Stimulated activated CD4-positive, alpha-beta T cell treated with anti-CD3 and anti-CD28 coated beads, Interleukin-15, amount 100 ng/mL, for 48 hours (primary cell): ENCODE data around the gene SLX4IP.
"Not testable (repeated sequence)": the region's sequence is repeated elsewhere in the genome, so short reads cannot be mapped to it uniquely, and the experiment has no call there.

ENCODE experiments used
- DNase-seq, 2 donors: peaks; one replicate each; pipeline ENCODE4 v3.0.0-alpha.2; 2020; ENCODE audit warnings: low read depth in 2 of 2

SLX4IP gene

GRCh38 chr20:10573951-10574339 lies 138.8 kb downstream of the SLX4IP start:
- no peak for DNase-seq

- DNase-seq = no peak
Measured at GRCh38 chr20:10576411-10577090, 141.4 kb downstream of the SLX4IP start.

GRCh38 chr20:10577648-10578047 lies 142.5 kb downstream of the SLX4IP start:
- DNase-seq = no peak

- no peak for DNase-seq
Measured at GRCh38 chr20:10578607-10579006, 143.5 kb downstream of the SLX4IP start.

- DNase-seq = no peak
Measured at GRCh38 chr20:10579942-10580341, 144.8 kb downstream of the SLX4IP start.

- no peak for DNase-seq
Measured at GRCh38 chr20:10580700-10581099, 145.6 kb downstream of the SLX4IP start.

GRCh38 chr20:10581823-10582222 lies 146.7 kb downstream of the SLX4IP start:
- DNase-seq = no peak

GRCh38 chr20:10584371-10584770 lies 149.3 kb downstream of the SLX4IP start:
- no peak for DNase-seq

- DNase-seq = no peak
Measured at GRCh38 chr20:10585308-10585707, 150.2 kb downstream of the SLX4IP start.

- DNase-seq = no peak
Measured at GRCh38 chr20:10586296-10586695, 151.2 kb downstream of the SLX4IP start.

- DNase-seq = not testable (repeated sequence)
Measured at GRCh38 chr20:10590446-10590845, 155.3 kb downstream of the SLX4IP start.

- no peak for DNase-seq
Measured at GRCh38 chr20:10590950-10591671, 156.0 kb downstream of the SLX4IP start.

GRCh38 chr20:10591946-10592521 lies 156.9 kb downstream of the SLX4IP start:
- DNase-seq = no peak

- no peak for DNase-seq
Measured at GRCh38 chr20:10594296-10594868, 159.3 kb downstream of the SLX4IP start.

- DNase-seq = no peak
Measured at GRCh38 chr20:10595266-10595665, 160.2 kb downstream of the SLX4IP start.

GRCh38 chr20:10595985-10596384 lies 160.9 kb downstream of the SLX4IP start:
- DNase-seq = no peak

GRCh38 chr20:10596710-10597121 lies 161.6 kb downstream of the SLX4IP start:
- no peak for DNase-seq

GRCh38 chr20:10597637-10598036 lies 162.5 kb downstream of the SLX4IP start:
- DNase-seq = no peak

- DNase-seq = no peak
Measured at GRCh38 chr20:10602221-10602871, 167.2 kb downstream of the SLX4IP start.

GRCh38 chr20:10603378-10603777 lies 168.3 kb downstream of the SLX4IP start:
- DNase-seq = no peak

- DNase-seq = no peak
Measured at GRCh38 chr20:10603971-10604864, 169.1 kb downstream of the SLX4IP start.
